ENCODE data around the gene ARMH1.

- TF ChIP-seq CTCF (IDR thresholded peaks at IDR 0.05; ENCODE audit: borderline replicate concordance, extremely low read depth, low read length, poor library complexity, severe bottlenecking) (no peak), EZH2 (IDR thresholded peaks at IDR 0.05; ENCODE audit: borderline replicate concordance, low read depth, low read length, severe bottlenecking) (no peak)
These were observed 59.3 kb downstream of the ARMH1 start for GRCh38 chr1:44733784-44734183.

Data from DND-41 (cell line).